ENCODE measurements around the gene GFRA3.

- TF ChIP-seq ZNF274 (IDR thresholded peaks at IDR 0.05; ENCODE audit: low read depth, low read length) (no peak), SUZ12 (IDR thresholded peaks at IDR 0.05; ENCODE audit: extremely low read depth, insufficient read depth, insufficient read length) (no peak), YY1 (IDR thresholded peaks at IDR 0.05; ENCODE audit: insufficient read depth, insufficient read length) (no peak)
These were observed 3.1 kb downstream of the GFRA3 start for GRCh38 chr5:138271281-138271680.

All from NT2/D1 (cell line).